Mucosa of rectum (tissue), 2 donors: ENCODE data around the gene RHOA.

Experiments used
- H3K27ac ChIP-seq, 2 donors: one replicate each; pipeline ENCODE4 v1.7.0; 2013; ENCODE audit warnings: inconsistent platforms in 2 of 2, low read depth in 2 of 2, low read length in 2 of 2
- H3K27me3 ChIP-seq, 2 donors: one replicate each; pipeline ENCODE4 v1.7.0; 2013; ENCODE audit warnings: low read length in 2 of 2; ENCODE audit not compliant: control insufficient read depth in 2 of 2, insufficient read depth in 2 of 2
- H3K36me3 ChIP-seq, 2 donors: one replicate each; pipeline ENCODE4 v1.7.0; 2013; ENCODE audit warnings: low read length in 2 of 2; ENCODE audit not compliant: control insufficient read depth in 2 of 2, insufficient read depth in 2 of 2
- H3K4me1 ChIP-seq, 2 donors: one replicate each; pipeline ENCODE4 v1.7.0; 2013; ENCODE audit warnings: low read length in 2 of 2, mild to moderate bottlenecking in 1 of 2; ENCODE audit not compliant: control insufficient read depth in 2 of 2, insufficient read depth in 2 of 2
- H3K4me3 ChIP-seq, 2 donors: one replicate each; pipeline ENCODE4 v1.7.0; 2013; ENCODE audit warnings: low read length in 2 of 2
- H3K9ac ChIP-seq, 2 donors: one replicate each; pipeline ENCODE4 v1.7.0; 2013; ENCODE audit warnings: low read length in 2 of 2, low read depth in 1 of 2, mild to moderate bottlenecking in 1 of 2
- H3K9me3 ChIP-seq, 2 donors: one replicate each; pipeline ENCODE4 v1.7.0; 2013; ENCODE audit warnings: low read length in 2 of 2; ENCODE audit not compliant: control insufficient read depth in 2 of 2
- donor health status: healthy.
- donor health status: Normal muscosa, but diverticular disease.

The RHOA gene

GRCh38 chr3:49411968-49412631, at the start of gene RHOA, which contains the start of gene TCTA:
Gene RHOA, minus strand, starts transcription at chr3:49411976. Its CDS starts 36,387 bp downstream, at chr3:49375589.
Gene TCTA, plus strand, starts transcription at chr3:49412423. Its CDS starts 4 bp downstream, at chr3:49412427.
- no peaks in the 10 kb centered on the region for H3K9me3 ChIP-seq

GRCh38 chr3:49460956-49461355, 49.2 kb upstream of the RHOA start:
- H3K27ac ChIP-seq: no peak overlapping the region
- H3K4me1 ChIP-seq: peaks cover 0 to 5% of the 10 kb centered on the region in 2 donors
- H3K36me3 ChIP-seq: no peaks in the 10 kb centered on the region
- no peaks in the 10 kb centered on the region for H3K27me3 ChIP-seq
- H3K4me3 ChIP-seq: no peak overlapping the region
- H3K9ac ChIP-seq: no peak overlapping the region
- H3K9me3 ChIP-seq: no peaks in the 10 kb centered on the region

More at GRCh38 chr3:49411968-49412631, at the start of gene RHOA, which contains the start of gene TCTA:
- H3K9ac ChIP-seq: peak within 1 kb of the TSS; percentile 97 to 98
- H3K4me1 ChIP-seq: peaks cover 32 to 42% of the 10 kb centered on the region in 2 donors
- H3K27me3 ChIP-seq: no peaks in the 10 kb centered on the region
- H3K27ac ChIP-seq: peak within 1 kb of the TSS; percentile 97 to 98
- H3K4me3 ChIP-seq: peak within 1 kb of the TSS; percentile 95
- peaks cover 15 to 18% of the 10 kb centered on the region in 2 donors for H3K36me3 ChIP-seq

GRCh38 chr3:49460188-49460890, 48.6 kb upstream of the RHOA start:
- H3K4me1 ChIP-seq: peaks cover 0 to 5% of the 10 kb centered on the region in 2 donors
- no peaks in the 10 kb centered on the region for H3K27me3 ChIP-seq
- no peak overlapping the region for H3K27ac ChIP-seq
- H3K9me3 ChIP-seq: no peaks in the 10 kb centered on the region
- H3K9ac ChIP-seq: no peak overlapping the region
- H3K4me3 ChIP-seq: no peak overlapping the region
- no peaks in the 10 kb centered on the region for H3K36me3 ChIP-seq

GRCh38 chr3:49456466-49456865, 44.7 kb upstream of the RHOA start:
- Histone ChIP-seq H3K4me1 (peaks cover 0 to 2% of the 10 kb centered on the region in 2 donors), H3K4me3 (no peak overlapping the region), H3K27me3 (no peaks in the 10 kb centered on the region), H3K9ac (no peak overlapping the region), H3K36me3 (no peaks in the 10 kb centered on the region), H3K9me3 (no peaks in the 10 kb centered on the region), H3K27ac (no peak overlapping the region)

- no peak overlapping the region for H3K4me3 ChIP-seq
- H3K36me3 ChIP-seq: no peaks in the 10 kb centered on the region
- no peaks in the 10 kb centered on the region for H3K9me3 ChIP-seq
- no peaks in the 10 kb centered on the region for H3K4me1 ChIP-seq
- no peak overlapping the region for H3K9ac ChIP-seq
- H3K27ac ChIP-seq: no peak overlapping the region
- H3K27me3 ChIP-seq: no peaks in the 10 kb centered on the region
Measured at GRCh38 chr3:49454898-49455681, 43.3 kb upstream of the RHOA start.

- H3K27ac ChIP-seq: no peak overlapping the region
- H3K9ac ChIP-seq: no peak overlapping the region
Measured at GRCh38 chr3:49454458-49454857, 42.7 kb upstream of the RHOA start.

GRCh38 chr3:49453621-49454020, 41.8 kb upstream of the RHOA start:
- no peak overlapping the region for H3K4me3 ChIP-seq
- H3K4me1 ChIP-seq: peaks cover 0 to 3% of the 10 kb centered on the region in 2 donors
- no peaks in the 10 kb centered on the region for H3K9me3 ChIP-seq
- H3K27me3 ChIP-seq: no peaks in the 10 kb centered on the region
- no peak overlapping the region for H3K9ac ChIP-seq
- no peaks in the 10 kb centered on the region for H3K36me3 ChIP-seq
- no peak overlapping the region for H3K27ac ChIP-seq

More at GRCh38 chr3:49454458-49454857, 42.7 kb upstream of the RHOA start:
- no peaks in the 10 kb centered on the region for H3K9me3 ChIP-seq
- H3K4me1 ChIP-seq: no peaks in the 10 kb centered on the region
- H3K27me3 ChIP-seq: no peaks in the 10 kb centered on the region
- no peaks in the 10 kb centered on the region for H3K36me3 ChIP-seq
- H3K4me3 ChIP-seq: no peak overlapping the region

GRCh38 chr3:49445391-49445790, 33.6 kb upstream of the RHOA start:
- Histone ChIP-seq H3K36me3 (no peaks in the 10 kb centered on the region), H3K27me3 (no peaks in the 10 kb centered on the region), H3K4me3 (no peak overlapping the region), H3K4me1 (peaks cover 3 to 6% of the 10 kb centered on the region in 2 donors), H3K9ac (no peak overlapping the region), H3K27ac (no peak overlapping the region), H3K9me3 (no peaks in the 10 kb centered on the region)

- no peak overlapping the region for H3K4me3 ChIP-seq
- no peak overlapping the region for H3K9ac ChIP-seq
- no peaks in the 10 kb centered on the region for H3K27me3 ChIP-seq
- H3K9me3 ChIP-seq: no peaks in the 10 kb centered on the region
- no peaks in the 10 kb centered on the region for H3K36me3 ChIP-seq
- H3K4me1 ChIP-seq: no peaks in the 10 kb centered on the region
- H3K27ac ChIP-seq: no peak overlapping the region
Measured at GRCh38 chr3:49434731-49435130, 23.0 kb upstream of the RHOA start.

GRCh38 chr3:49428752-49429080, 16.9 kb upstream of the RHOA start:
- Histone ChIP-seq H3K9ac (peak overlapping the region; percentile 83 to 87), H3K36me3 (peaks cover 0 to 12% of the 10 kb centered on the region in 2 donors), H3K27ac (peak overlapping the region; percentile 90 to 95), H3K4me3 (peak overlapping the region; percentile 78 to 96), H3K27me3 (no peaks in the 10 kb centered on the region), H3K9me3 (no peaks in the 10 kb centered on the region), H3K4me1 (no peaks in the 10 kb centered on the region)
